ENCODE measurements around the gene RFPL1. TPM values are rescaled to one million over a fixed set of nuclear protein-coding genes. Genes with fewer than 3 reads are reported as not detected.
A peak's percentile ranks its signal among the peaks of the same experiment; 100 is the strongest.

The RFPL1 gene
- total and polyA plus RNA-seq, 3 experiments from 2014 or later = not detected

DNA sequence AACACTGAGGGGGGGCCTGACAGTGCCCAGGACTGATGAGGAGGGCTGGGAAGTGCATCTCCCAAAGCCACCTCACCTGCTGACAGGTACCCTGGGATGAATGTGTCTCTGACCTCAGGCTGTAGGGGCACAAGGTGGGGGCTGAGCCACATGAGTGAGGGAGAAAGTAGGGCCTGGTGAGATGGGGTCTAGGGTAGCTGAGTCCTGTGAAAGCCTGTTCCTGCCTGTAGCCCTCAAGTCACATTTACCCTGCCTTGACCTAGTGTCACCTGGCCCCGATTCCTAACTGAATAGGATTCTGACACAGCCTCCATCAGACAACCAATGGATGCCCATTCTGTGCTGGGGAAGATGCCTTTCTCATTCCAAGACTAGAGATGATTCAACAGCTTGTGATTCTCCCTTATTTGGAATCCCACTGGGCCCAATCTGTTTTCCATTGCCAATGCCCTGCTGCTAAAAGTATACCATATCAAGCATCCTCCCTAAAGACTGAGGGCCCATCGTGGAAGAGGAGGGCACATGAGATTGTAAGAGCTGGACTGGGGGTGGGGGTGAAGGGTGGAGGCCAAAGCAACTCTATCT lies 11.1 kb upstream of the RFPL1 start:
- no peak overlapping the region for H3K4me3 ChIP-seq (ENCODE audit: low read length)
- H3K36me3 Mint-ChIP-seq = no peaks in the 10 kb centered on the region
- no peaks in the 10 kb centered on the region for H3K4me1 ChIP-seq (ENCODE audit: insufficient read depth, low read length)
- no peak overlapping the region for H3K27ac Mint-ChIP-seq
- H3K9me3 ChIP-seq (ENCODE audit: low read length) = no peaks in the 10 kb centered on the region
- POLR2A ChIA-PET = no interaction called here
- no peak overlapping the region for H3K27ac ChIP-seq (ENCODE audit: low read depth, low read length)
- CTCF ChIA-PET = no interaction called here
- H3K4me3 Mint-ChIP-seq = no peak overlapping the region
- no peaks in the 10 kb centered on the region for H3K9me3 Mint-ChIP-seq
- no peaks in the 10 kb centered on the region for H3K4me1 Mint-ChIP-seq
- no peaks in the 10 kb centered on the region for H3K27me3 ChIP-seq (ENCODE audit: insufficient read depth, low read length, poor library complexity, severe bottlenecking)
- peaks cover 7 to 18% of the 10 kb centered on the region in 2 donors for H3K27me3 Mint-ChIP-seq
- no peaks in the 10 kb centered on the region for H3K36me3 ChIP-seq (ENCODE audit: insufficient read depth, low read length)
- no peak for DNase-seq

DNA sequence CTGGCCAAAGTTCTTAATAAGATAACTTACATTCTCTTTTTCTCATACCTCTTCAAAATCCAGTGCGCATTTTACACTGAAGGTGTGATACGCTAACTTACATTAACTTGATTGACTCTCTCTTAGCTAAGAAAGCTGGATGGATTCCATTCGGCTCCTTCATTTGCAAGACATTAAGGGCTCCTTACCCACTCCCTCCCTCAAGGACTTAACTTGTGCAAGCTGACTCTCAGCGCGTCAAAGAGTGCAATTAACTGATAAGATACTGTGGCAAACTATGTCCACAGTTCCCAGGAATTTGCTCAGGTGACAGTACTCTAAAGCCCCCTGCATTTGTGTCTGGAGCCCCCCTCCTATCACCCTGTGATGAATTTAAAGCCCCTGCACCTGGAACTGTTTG lies 6.4 kb upstream of the RFPL1 start:
- CTCF ChIA-PET = no interaction called here
- no peak overlapping the region for H3K27ac Mint-ChIP-seq
- H3K4me3 Mint-ChIP-seq = no peak overlapping the region
- no peak overlapping the region for H3K4me3 ChIP-seq (ENCODE audit: low read length)
- H3K9me3 Mint-ChIP-seq = peaks cover 0 to 2% (median 0%) of the 10 kb centered on the region in 5 donors
- no peak overlapping the region for H3K27ac ChIP-seq (ENCODE audit: low read depth, low read length)
- no peaks in the 10 kb centered on the region for H3K36me3 Mint-ChIP-seq
- peaks cover 6 to 42% of the 10 kb centered on the region in 2 donors for H3K27me3 Mint-ChIP-seq
- POLR2A ChIA-PET = no interaction called here
- no peaks in the 10 kb centered on the region for H3K36me3 ChIP-seq (ENCODE audit: insufficient read depth, low read length)
- no peak for DNase-seq
- peaks cover 6% of the 10 kb centered on the region for H3K27me3 ChIP-seq (ENCODE audit: insufficient read depth, low read length, poor library complexity, severe bottlenecking)
- no peaks in the 10 kb centered on the region for H3K4me1 ChIP-seq (ENCODE audit: insufficient read depth, low read length)
- no peaks in the 10 kb centered on the region for H3K9me3 ChIP-seq (ENCODE audit: low read length)
- H3K4me1 Mint-ChIP-seq = no peaks in the 10 kb centered on the region

DNA sequence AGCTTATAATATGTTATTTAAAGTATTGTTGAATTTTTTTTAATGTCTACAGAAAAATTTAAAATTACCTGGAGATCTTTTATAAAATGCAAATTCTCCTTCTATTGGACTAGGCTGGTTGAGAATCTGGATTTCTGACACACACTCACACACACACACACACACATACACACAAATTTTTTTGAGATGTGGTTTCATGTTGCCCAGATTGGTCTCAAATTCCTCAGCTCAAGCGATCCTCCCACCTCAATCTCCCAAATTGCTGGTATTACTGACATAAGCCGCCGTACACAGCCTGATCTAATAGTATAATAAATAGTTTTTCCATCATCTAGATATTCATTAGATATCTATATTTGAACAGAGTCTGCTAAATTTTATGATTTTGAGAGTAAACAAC lies 4.5 kb upstream of the RFPL1 start:
- Mint-ChIP-seq H3K4me1 (no peaks in the 10 kb centered on the region), H3K27me3 (peaks cover 6 to 42% of the 10 kb centered on the region in 2 donors), H3K9me3 (peaks cover 0 to 2% (median 0%) of the 10 kb centered on the region in 5 donors), H3K4me3 (no peak overlapping the region), H3K36me3 (no peaks in the 10 kb centered on the region), H3K27ac (peak overlapping the region in 1 of 8 donors; percentile 48)
- Histone ChIP-seq H3K4me1 (ENCODE audit: insufficient read depth, low read length) (no peaks in the 10 kb centered on the region), H3K36me3 (ENCODE audit: insufficient read depth, low read length) (no peaks in the 10 kb centered on the region), H3K4me3 (ENCODE audit: low read length) (no peak overlapping the region), H3K9me3 (ENCODE audit: low read length) (no peaks in the 10 kb centered on the region), H3K27me3 (ENCODE audit: insufficient read depth, low read length, poor library complexity, severe bottlenecking) (peaks cover 6% of the 10 kb centered on the region), H3K27ac (ENCODE audit: low read depth, low read length) (no peak overlapping the region)
- no peak for DNase-seq
- POLR2A ChIA-PET = interaction anchor here (0.8 kb wide), 1 partner anchor 648 kb away, joined by 3 read pairs; no protein-coding TSS in a partner anchor
- CTCF ChIA-PET = no interaction called here

DNA sequence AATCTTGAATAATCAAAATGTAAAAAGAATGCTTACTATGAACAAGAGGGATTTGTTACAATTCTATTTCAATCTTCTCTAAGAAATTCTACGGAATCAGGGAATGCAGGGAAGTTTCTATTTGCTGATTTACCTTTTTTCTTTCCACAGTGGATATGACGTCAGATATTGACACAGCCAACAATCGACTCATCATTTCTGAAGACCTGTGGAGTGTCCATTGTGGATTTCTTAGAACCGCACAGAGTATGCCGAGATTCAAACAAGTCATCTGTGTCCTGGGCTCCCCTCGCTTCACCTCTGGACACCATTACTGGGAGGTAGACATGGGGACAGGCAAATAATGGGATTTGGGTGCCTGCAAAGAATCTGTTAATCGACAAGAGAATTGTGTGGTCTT lies 4.1 kb upstream of the RFPL1 start:
- no peak overlapping the region for H3K27ac ChIP-seq (ENCODE audit: low read depth, low read length)
- H3K27me3 ChIP-seq (ENCODE audit: insufficient read depth, low read length, poor library complexity, severe bottlenecking) = peaks cover 6% of the 10 kb centered on the region
- Mint-ChIP-seq H3K36me3 (no peaks in the 10 kb centered on the region), H3K4me1 (no peaks in the 10 kb centered on the region), H3K9me3 (peaks cover 0 to 2% (median 0%) of the 10 kb centered on the region in 5 donors), H3K4me3 (no peak overlapping the region), H3K27ac (no peak overlapping the region), H3K27me3 (peaks cover 6 to 42% of the 10 kb centered on the region in 2 donors)
- no peaks in the 10 kb centered on the region for H3K9me3 ChIP-seq (ENCODE audit: low read length)
- DNase-seq = no peak
- H3K4me3 ChIP-seq (ENCODE audit: low read length) = no peak overlapping the region
- CTCF ChIA-PET = no interaction called here
- no peaks in the 10 kb centered on the region for H3K36me3 ChIP-seq (ENCODE audit: insufficient read depth, low read length)
- H3K4me1 ChIP-seq (ENCODE audit: insufficient read depth, low read length) = no peaks in the 10 kb centered on the region
- POLR2A ChIA-PET = interaction anchor here (0.8 kb wide), 1 partner anchor 648 kb away, joined by 3 read pairs; no protein-coding TSS in a partner anchor

DNA sequence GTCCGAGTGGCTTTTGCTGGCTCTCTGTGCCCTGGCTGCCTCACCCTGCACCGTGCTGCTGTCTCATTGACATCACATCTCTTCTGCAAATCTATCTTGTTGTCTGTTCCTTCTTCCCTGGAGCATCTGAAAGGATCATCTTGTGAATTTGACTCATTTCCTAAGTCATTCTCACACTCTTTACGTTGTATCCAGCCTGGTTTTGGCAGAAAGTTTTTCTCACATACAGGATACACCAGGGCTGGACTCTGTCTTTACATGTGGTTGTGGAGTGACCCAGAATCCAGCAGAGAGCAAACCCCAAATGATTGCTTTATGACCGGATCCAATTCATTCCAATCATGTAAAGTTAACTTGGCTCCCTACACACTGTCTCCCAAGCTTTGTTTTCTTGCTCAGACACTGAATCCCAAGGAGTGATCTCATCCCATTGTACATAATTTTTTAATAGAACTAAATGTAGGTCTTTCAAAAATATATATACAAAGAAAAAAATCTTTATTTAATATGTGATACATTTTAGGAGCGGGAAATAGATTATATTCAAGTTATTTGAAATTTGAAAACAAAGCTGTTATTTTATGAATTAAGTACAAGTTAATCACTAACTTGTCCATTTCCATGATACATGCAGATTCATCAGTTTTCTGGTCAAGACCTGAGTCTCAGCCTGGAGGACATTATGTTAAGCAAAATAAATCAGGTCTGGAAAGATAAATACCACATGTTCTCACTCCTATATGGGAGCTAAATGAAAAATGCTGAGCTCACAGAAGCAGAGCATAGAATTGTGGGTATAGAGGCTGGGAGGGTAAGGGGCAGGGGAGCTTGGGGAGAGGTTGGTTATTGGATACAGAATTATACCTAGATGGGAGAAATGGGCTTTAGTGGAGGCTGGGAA lies 2.9 kb upstream of the RFPL1 start:
- H3K27ac Mint-ChIP-seq = no peak overlapping the region
- Histone ChIP-seq H3K27me3 (ENCODE audit: insufficient read depth, low read length, poor library complexity, severe bottlenecking) (peaks cover 6% of the 10 kb centered on the region), H3K4me3 (ENCODE audit: low read length) (no peak overlapping the region), H3K4me1 (ENCODE audit: insufficient read depth, low read length) (no peaks in the 10 kb centered on the region), H3K9me3 (ENCODE audit: low read length) (no peaks in the 10 kb centered on the region), H3K27ac (ENCODE audit: low read depth, low read length) (no peak overlapping the region), H3K36me3 (ENCODE audit: insufficient read depth, low read length) (no peaks in the 10 kb centered on the region)
- peaks cover 8 to 42% of the 10 kb centered on the region in 2 donors for H3K27me3 Mint-ChIP-seq
- ChIA-PET CTCF (no interaction called here), POLR2A (no interaction called here)
- H3K4me3 Mint-ChIP-seq = no peak overlapping the region
- no peak for DNase-seq
- H3K9me3 Mint-ChIP-seq = peaks cover 0 to 2% (median 0%) of the 10 kb centered on the region in 5 donors
- H3K4me1 Mint-ChIP-seq = no peaks in the 10 kb centered on the region
- no peaks in the 10 kb centered on the region for H3K36me3 Mint-ChIP-seq

DNA sequence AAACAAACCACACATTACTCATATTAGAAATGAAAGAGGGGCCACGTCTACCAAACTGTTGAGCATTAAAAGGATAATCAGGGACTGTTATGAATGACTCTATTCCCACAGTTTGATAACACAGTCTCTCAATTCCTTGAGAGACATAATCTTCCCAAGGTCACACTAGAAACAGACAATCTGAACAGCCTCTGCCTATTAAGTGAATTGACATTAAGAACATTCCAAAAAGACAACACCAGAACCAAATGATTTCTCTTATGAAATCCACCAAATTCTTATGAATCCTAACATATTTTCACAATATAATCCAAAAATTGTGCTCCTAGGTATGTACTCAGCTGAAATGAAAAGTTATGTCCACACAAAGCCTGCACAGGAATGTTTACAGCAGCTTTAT lies 4.6 kb downstream of the RFPL1 start:
- no peaks in the 10 kb centered on the region for H3K9me3 Mint-ChIP-seq
- H3K27me3 ChIP-seq (ENCODE audit: insufficient read depth, low read length, poor library complexity, severe bottlenecking) = no peaks in the 10 kb centered on the region
- ChIA-PET CTCF (no interaction called here), POLR2A (no interaction called here)
- no peaks in the 10 kb centered on the region for H3K36me3 ChIP-seq (ENCODE audit: insufficient read depth, low read length)
- no peak overlapping the region for H3K4me3 ChIP-seq (ENCODE audit: low read length)
- peaks cover 7 to 22% of the 10 kb centered on the region in 2 donors for H3K27me3 Mint-ChIP-seq
- no peak overlapping the region for H3K4me3 Mint-ChIP-seq
- H3K36me3 Mint-ChIP-seq = no peaks in the 10 kb centered on the region
- no peaks in the 10 kb centered on the region for H3K4me1 Mint-ChIP-seq
- no peak for DNase-seq
- no peaks in the 10 kb centered on the region for H3K9me3 ChIP-seq (ENCODE audit: low read length)
- H3K27ac ChIP-seq (ENCODE audit: low read depth, low read length) = no peak overlapping the region
- no peak overlapping the region for H3K27ac Mint-ChIP-seq
- no peaks in the 10 kb centered on the region for H3K4me1 ChIP-seq (ENCODE audit: insufficient read depth, low read length)

DNA sequence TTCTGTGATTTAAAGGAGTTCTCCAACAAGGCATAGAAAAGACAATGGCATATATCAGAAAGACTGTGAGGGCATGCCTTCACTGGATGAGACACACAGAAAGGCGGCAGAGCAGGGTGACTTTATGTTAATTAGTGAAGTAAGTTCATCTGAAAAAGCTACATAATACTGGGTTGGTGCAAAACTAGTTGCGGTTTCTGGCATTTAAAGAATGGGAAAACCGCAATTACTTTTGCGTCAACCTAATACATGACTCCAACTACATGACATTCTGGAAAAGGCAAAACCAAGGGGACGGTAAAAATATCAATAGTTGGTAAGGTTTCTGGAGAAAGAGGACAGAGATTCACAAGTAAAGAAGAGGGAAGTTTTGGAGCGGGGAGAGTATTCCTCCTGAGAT lies 5.1 kb downstream of the RFPL1 start:
- no peaks in the 10 kb centered on the region for H3K4me1 Mint-ChIP-seq
- DNase-seq = no peak
- POLR2A ChIA-PET = no interaction called here

More for the DNA sequence above, 5.1 kb downstream of the RFPL1 start:
- no peaks in the 10 kb centered on the region for H3K27me3 ChIP-seq (ENCODE audit: insufficient read depth, low read length, poor library complexity, severe bottlenecking)
- no peak overlapping the region for H3K4me3 ChIP-seq (ENCODE audit: low read length)
- Mint-ChIP-seq H3K36me3 (no peaks in the 10 kb centered on the region), H3K27ac (no peak overlapping the region), H3K9me3 (no peaks in the 10 kb centered on the region), H3K27me3 (peaks cover 7 to 22% of the 10 kb centered on the region in 2 donors), H3K4me3 (no peak overlapping the region)
- no peaks in the 10 kb centered on the region for H3K36me3 ChIP-seq (ENCODE audit: insufficient read depth, low read length)
- H3K27ac ChIP-seq (ENCODE audit: low read depth, low read length) = no peak overlapping the region
- no peaks in the 10 kb centered on the region for H3K4me1 ChIP-seq (ENCODE audit: insufficient read depth, low read length)
- H3K9me3 ChIP-seq (ENCODE audit: low read length) = no peaks in the 10 kb centered on the region
- CTCF ChIA-PET = no interaction called here

Measured in CD8-positive, alpha-beta memory T cell (primary cell).